Measurements from ENCODE around the gene LEAP2.

LEAP2 gene

GRCh38 chr5:132866342-132867045 is 7.0 kb upstream of the LEAP2 start, which contains the start of the genes GDF9 and UQCRQ (continued):
- TF ChIP-seq, protein P1, sequence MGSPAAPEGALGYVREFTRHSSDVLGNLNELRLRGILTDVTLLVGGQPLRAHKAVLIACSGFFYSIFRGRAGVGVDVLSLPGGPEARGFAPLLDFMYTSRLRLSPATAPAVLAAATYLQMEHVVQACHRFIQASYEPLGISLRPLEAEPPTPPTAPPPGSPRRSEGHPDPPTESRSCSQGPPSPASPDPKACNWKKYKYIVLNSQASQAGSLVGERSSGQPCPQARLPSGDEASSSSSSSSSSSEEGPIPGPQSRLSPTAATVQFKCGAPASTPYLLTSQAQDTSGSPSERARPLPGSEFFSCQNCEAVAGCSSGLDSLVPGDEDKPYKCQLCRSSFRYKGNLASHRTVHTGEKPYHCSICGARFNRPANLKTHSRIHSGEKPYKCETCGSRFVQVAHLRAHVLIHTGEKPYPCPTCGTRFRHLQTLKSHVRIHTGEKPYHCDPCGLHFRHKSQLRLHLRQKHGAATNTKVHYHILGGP (tag by site-specific recombination; IDR thresholded peaks at IDR 0.05), result no peak
- no peak for TF ChIP-seq ZNF114 (tag by site-specific recombination; IDR thresholded peaks at IDR 0.05)

GRCh38 chr5:132867046-132867451 is 6.4 kb upstream of the LEAP2 start:
- Histone ChIP-seq H3K4me1 (ENCODE audit: control insufficient read depth, insufficient read depth, low read length) (peaks cover 6% of the 10 kb centered on the region; the same call in 1 of the 2 replicates), H3K27ac (ENCODE audit: extremely low read depth, low read depth, low read length) (peak overlapping the region; percentile 42), H3K9me3 (ENCODE audit: control insufficient read depth, insufficient read depth, low read depth, low read length) (no peaks in the 10 kb centered on the region), H3K36me3 (ENCODE audit: control insufficient read depth in 2 of 2, insufficient read depth in 1 of 2, low read length in 2 of 2) (peaks cover 13 to 42% of the 10 kb centered on the region in 2 experiments; a peak in 2 of 3 replicates), H3K4me3 (ENCODE audit: low read depth, low read length) (peak overlapping the region; percentile 96)
- CTCF ChIA-PET, result interaction anchor here (0.7 to 2.0 kb wide), 3 partner anchors 10 to 121 kb away, joined by 3 to 11 read pairs (median 4); no protein-coding TSS in a partner anchor
- TF ChIP-seq ZFP37 (tag by site-specific recombination; IDR thresholded peaks at IDR 0.05) (0 out of 2 replicates have a peak, but pooled peaks have one; percentile 11), ZNF26 (tag by site-specific recombination; IDR thresholded peaks at IDR 0.05) (no peak), ZNF433 (tag by site-specific recombination; IDR thresholded peaks at IDR 0.05; ENCODE audit: low read depth) (no peak), HOXA7 (CRISPR knock-in tag; IDR thresholded peaks at IDR 0.05; ENCODE audit: borderline replicate concordance) (no peak), ZBTB6 (tag by site-specific recombination; IDR thresholded peaks at IDR 0.05) (no peak), PBX3 (CRISPR knock-in tag; IDR thresholded peaks at IDR 0.05) (no peak), ZNF600 (tag by site-specific recombination; IDR thresholded peaks at IDR 0.05) (peak; percentile 33; the same call in 1 of the 2 replicates), HOXC10 (CRISPR knock-in tag; IDR thresholded peaks at IDR 0.05) (no peak), ZNF670 (tag by site-specific recombination; IDR thresholded peaks at IDR 0.05; ENCODE audit: low read depth) (no peak), SP2 (tag by site-specific recombination; IDR thresholded peaks at IDR 0.05) (no peak)
- TF ChIP-seq, protein P2, sequence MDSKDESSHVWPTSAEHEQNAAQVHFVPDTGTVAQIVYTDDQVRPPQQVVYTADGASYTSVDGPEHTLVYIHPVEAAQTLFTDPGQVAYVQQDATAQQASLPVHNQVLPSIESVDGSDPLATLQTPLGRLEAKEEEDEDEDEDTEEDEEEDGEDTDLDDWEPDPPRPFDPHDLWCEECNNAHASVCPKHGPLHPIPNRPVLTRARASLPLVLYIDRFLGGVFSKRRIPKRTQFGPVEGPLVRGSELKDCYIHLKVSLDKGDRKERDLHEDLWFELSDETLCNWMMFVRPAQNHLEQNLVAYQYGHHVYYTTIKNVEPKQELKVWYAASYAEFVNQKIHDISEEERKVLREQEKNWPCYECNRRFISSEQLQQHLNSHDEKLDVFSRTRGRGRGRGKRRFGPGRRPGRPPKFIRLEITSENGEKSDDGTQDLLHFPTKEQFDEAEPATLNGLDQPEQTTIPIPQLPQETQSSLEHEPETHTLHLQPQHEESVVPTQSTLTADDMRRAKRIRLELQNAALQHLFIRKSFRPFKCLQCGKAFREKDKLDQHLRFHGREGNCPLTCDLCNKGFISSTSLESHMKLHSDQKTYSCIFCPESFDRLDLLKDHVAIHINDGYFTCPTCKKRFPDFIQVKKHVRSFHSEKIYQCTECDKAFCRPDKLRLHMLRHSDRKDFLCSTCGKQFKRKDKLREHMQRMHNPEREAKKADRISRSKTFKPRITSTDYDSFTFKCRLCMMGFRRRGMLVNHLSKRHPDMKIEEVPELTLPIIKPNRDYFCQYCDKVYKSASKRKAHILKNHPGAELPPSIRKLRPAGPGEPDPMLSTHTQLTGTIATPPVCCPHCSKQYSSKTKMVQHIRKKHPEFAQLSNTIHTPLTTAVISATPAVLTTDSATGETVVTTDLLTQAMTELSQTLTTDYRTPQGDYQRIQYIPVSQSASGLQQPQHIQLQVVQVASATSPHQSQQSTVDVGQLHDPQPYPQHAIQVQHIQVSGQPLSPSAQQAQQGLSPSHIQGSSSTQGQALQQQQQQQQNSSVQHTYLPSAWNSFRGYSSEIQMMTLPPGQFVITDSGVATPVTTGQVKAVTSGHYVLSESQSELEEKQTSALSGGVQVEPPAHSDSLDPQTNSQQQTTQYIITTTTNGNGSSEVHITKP (tag by site-specific recombination; IDR thresholded peaks at IDR 0.05), result no peak
- TF ChIP-seq, protein P3, sequence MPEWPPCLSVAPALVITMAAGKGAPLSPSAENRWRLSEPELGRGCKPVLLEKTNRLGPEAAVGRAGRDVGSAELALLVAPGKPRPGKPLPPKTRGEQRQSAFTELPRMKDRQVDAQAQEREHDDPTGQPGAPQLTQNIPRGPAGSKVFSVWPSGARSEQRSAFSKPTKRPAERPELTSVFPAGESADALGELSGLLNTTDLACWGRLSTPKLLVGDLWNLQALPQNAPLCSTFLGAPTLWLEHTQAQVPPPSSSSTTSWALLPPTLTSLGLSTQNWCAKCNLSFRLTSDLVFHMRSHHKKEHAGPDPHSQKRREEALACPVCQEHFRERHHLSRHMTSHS (tag by site-specific recombination; IDR thresholded peaks at IDR 0.05), result no peak
- TF ChIP-seq, protein P4, sequence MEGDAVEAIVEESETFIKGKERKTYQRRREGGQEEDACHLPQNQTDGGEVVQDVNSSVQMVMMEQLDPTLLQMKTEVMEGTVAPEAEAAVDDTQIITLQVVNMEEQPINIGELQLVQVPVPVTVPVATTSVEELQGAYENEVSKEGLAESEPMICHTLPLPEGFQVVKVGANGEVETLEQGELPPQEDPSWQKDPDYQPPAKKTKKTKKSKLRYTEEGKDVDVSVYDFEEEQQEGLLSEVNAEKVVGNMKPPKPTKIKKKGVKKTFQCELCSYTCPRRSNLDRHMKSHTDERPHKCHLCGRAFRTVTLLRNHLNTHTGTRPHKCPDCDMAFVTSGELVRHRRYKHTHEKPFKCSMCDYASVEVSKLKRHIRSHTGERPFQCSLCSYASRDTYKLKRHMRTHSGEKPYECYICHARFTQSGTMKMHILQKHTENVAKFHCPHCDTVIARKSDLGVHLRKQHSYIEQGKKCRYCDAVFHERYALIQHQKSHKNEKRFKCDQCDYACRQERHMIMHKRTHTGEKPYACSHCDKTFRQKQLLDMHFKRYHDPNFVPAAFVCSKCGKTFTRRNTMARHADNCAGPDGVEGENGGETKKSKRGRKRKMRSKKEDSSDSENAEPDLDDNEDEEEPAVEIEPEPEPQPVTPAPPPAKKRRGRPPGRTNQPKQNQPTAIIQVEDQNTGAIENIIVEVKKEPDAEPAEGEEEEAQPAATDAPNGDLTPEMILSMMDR (tag by site-specific recombination; IDR thresholded peaks at IDR 0.05), result peak; percentile 16; the same call in 1 of the 2 replicates
- TF ChIP-seq, protein P5, sequence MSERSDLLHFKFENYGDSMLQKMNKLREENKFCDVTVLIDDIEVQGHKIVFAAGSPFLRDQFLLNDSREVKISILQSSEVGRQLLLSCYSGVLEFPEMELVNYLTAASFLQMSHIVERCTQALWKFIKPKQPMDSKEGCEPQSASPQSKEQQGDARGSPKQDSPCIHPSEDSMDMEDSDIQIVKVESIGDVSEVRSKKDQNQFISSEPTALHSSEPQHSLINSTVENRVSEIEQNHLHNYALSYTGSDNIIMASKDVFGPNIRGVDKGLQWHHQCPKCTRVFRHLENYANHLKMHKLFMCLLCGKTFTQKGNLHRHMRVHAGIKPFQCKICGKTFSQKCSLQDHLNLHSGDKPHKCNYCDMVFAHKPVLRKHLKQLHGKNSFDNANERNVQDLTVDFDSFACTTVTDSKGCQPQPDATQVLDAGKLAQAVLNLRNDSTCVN (tag by site-specific recombination; optimal IDR thresholded peaks at IDR 0.05), result peak; percentile 16
- POLR2A ChIA-PET, result interaction anchor here (0.7 to 2.2 kb wide), 7 partner anchors 11 to 164 kb away, joined by 3 to 12 read pairs (median 8); partner anchors contain the start of gene KIF3A
